A673 (cell line): Measurements from ENCODE around the gene PCIF1. TPM values are rescaled to one million over a fixed set of nuclear protein-coding genes. Genes with fewer than 3 reads are reported as not detected.

Experiments used
- BruUV-seq: library from RNA; stranded (reverse); fragments of 400-500 nt; replicated peaks from 2 replicates; lab custom pipeline; 2021; lab: Mats Ljungman, UMichigan
- CTCF ChIA-PET: fragments of 300-600 bp; sonication (Branson Sonifier 250); formaldehyde crosslinking; loops from one replicate; lab custom pipeline; 2022; ENCODE audit warnings: antibody characterized with exemption; lab: Charles Lee
- POLR2A ChIA-PET: fragments of 300-600 bp; sonication (Branson Sonifier 250); formaldehyde crosslinking; loops from one replicate; lab custom pipeline; 2022; ENCODE audit warnings: antibody characterized with exemption; ENCODE audit not compliant: low non-redundant PET; lab: Charles Lee
- DNase-seq: peaks from one replicate; pipeline ENCODE4 v3.0.0-alpha.2; 2015; ENCODE audit warnings: low spot score
- H3K27ac ChIP-seq: fragments of 200-600 bp; sonication (generic); 2 replicates; pipeline ENCODE4 v1.5.1; 2016; ENCODE audit warnings: mixed run types, low read depth, mild to moderate bottlenecking, mixed read lengths, antibody characterized with exemption, low read length; ENCODE audit not compliant: poor library complexity, severe bottlenecking
- H3K27me3 ChIP-seq: fragments of 200-600 bp; sonication (generic); replicated peaks from 2 replicates; pipeline ENCODE4 v1.6.1; 2017; ENCODE audit warnings: mixed run types, low read depth, mild to moderate bottlenecking, mixed read lengths, antibody characterized with exemption, low read length; ENCODE audit not compliant: insufficient read depth, poor library complexity
- H3K36me3 ChIP-seq: fragments of 200-600 bp; sonication (generic); 2 replicates; pipeline ENCODE4 v1.6.1; 2016; ENCODE audit warnings: mixed run types, mild to moderate bottlenecking, mixed read lengths, antibody characterized with exemption, low read length; ENCODE audit not compliant: insufficient read depth, poor library complexity, severe bottlenecking
- H3K4me1 ChIP-seq: fragments of 200-600 bp; sonication (generic); 2 replicates; pipeline ENCODE4 v1.6.1; 2017; ENCODE audit warnings: mixed run types, mild to moderate bottlenecking, mixed read lengths, antibody characterized with exemption, low read length; ENCODE audit not compliant: insufficient read depth, poor library complexity, severe bottlenecking
- H3K4me3 ChIP-seq: fragments of 200-600 bp; sonication (generic); 2 replicates; pipeline ENCODE4 v1.5.1; 2016; ENCODE audit warnings: low read depth, mixed run types, mild to moderate bottlenecking, mixed read lengths, low read length; ENCODE audit not compliant: poor library complexity, severe bottlenecking
- H3K9me3 ChIP-seq: fragments of 200-600 bp; sonication (generic); 2 replicates; pipeline ENCODE4 v1.6.1; 2016; ENCODE audit warnings: mixed run types, low read depth, mild to moderate bottlenecking, mixed read lengths, antibody characterized with exemption, low read length; ENCODE audit not compliant: poor library complexity, severe bottlenecking
- EZH2 ChIP-seq: fragments of 200-600 bp; sonication (generic); IDR thresholded peaks from 2 replicates; pipeline ENCODE4 v1.6.1; 2017; ENCODE audit warnings: borderline replicate concordance, low read depth, mild to moderate bottlenecking, mixed read lengths, antibody characterized with exemption, low read length; ENCODE audit not compliant: poor library complexity, severe bottlenecking
- intact Hi-C: fragments of 100-400 bp; cut with micrococcal nuclease; formaldehyde crosslinking; loops from one replicate; pipeline ENCODE4 v1.10.0; 2022; ENCODE audit not compliant: unreplicated experiment
- total RNA-seq: library from RNA; stranded (reverse); gene quantifications from 2 replicates; pipeline ENCODE4 v1.2.3, GENCODE V29; 2021
- TF ChIP-seq, protein P1 (sequence below): fragments of 300-800, 200-600 bp; sonication (generic); conservative IDR thresholded peaks from 2 replicates; pipeline ENCODE4 v1.5.1; 2017; ENCODE audit warnings: low read depth, mild to moderate bottlenecking, antibody characterized with exemption, low read length, moderate library complexity, mixed read lengths

The PCIF1 gene
- total RNA-seq, 1 experiment from 2014 or later = 47.5 TPM

- CTCF ChIA-PET = interaction anchor here (1.1 kb wide), 1 partner anchor 22 kb away, joined by 3 read pairs; no protein-coding TSS in a partner anchor
- POLR2A ChIA-PET = no interaction called here
- H3K36me3 ChIP-seq = peaks cover 95% of the 10 kb centered on the region
- H3K27ac ChIP-seq = no peak overlapping the region
- no peak for DNase-seq
- no peaks in the 10 kb centered on the region for H3K27me3 ChIP-seq
- no peaks in the 10 kb centered on the region for H3K4me1 ChIP-seq
- no peaks in the 10 kb centered on the region for H3K9me3 ChIP-seq
- no TSS peak for BruUV-seq
- intact Hi-C loops = no loop called here
- TF ChIP-seq, protein P1, sequence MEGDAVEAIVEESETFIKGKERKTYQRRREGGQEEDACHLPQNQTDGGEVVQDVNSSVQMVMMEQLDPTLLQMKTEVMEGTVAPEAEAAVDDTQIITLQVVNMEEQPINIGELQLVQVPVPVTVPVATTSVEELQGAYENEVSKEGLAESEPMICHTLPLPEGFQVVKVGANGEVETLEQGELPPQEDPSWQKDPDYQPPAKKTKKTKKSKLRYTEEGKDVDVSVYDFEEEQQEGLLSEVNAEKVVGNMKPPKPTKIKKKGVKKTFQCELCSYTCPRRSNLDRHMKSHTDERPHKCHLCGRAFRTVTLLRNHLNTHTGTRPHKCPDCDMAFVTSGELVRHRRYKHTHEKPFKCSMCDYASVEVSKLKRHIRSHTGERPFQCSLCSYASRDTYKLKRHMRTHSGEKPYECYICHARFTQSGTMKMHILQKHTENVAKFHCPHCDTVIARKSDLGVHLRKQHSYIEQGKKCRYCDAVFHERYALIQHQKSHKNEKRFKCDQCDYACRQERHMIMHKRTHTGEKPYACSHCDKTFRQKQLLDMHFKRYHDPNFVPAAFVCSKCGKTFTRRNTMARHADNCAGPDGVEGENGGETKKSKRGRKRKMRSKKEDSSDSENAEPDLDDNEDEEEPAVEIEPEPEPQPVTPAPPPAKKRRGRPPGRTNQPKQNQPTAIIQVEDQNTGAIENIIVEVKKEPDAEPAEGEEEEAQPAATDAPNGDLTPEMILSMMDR = no peak
- TF ChIP-seq EZH2 = no peak
- no peak overlapping the region for H3K4me3 ChIP-seq
Measured at GRCh38 chr20:45948261-45948733, 13.8 kb downstream of the PCIF1 start.

DNA sequence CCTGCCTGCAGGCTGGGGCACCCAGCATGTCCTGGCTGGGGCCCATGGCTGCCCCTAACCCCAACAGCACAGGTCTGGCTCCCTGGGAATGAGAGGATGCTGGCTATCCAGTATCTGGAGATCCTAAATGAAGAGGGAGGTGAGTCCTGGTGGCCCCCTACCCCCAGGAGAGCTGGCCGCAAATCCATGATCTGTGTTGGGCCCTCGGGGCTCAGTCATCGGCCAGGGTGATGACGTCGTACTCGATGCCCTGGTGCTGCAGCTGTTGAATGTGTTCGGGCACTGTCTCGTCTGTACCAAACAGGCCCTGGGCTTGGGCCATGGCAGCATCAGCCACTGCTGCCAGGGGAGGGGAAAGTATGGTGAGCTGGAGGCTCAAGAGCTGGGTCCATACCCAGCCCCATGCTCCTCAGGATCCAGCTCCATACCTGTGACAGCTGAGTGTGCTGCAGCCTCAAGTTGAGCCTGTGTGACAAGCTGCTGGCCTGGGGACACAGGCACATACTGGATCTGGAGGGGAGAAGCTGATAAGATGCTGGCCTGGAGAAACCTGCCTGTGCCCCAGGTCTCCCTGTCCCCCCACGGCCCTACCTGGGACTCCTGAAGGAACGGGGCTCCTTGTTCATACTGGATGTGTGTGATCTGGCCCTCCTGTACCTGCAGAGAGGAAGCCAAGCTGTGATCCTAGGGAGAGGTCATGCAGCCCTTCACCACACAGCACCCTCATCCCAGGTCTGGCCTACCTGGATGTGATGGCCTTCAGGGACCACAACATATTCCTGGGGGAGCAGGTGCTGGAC, 14.5 kb downstream of the PCIF1 start:
- CTCF ChIA-PET = no interaction called here
- no peaks in the 10 kb centered on the region for H3K27me3 ChIP-seq
- peaks cover 92% of the 10 kb centered on the region for H3K36me3 ChIP-seq
- no peaks in the 10 kb centered on the region for H3K4me1 ChIP-seq
- H3K4me3 ChIP-seq = no peak overlapping the region
- H3K9me3 ChIP-seq = no peaks in the 10 kb centered on the region
- BruUV-seq = no TSS peak
- TF ChIP-seq, protein P1 = no peak
- no peak for TF ChIP-seq EZH2
- intact Hi-C loops = no loop called here
- H3K27ac ChIP-seq = no peak overlapping the region
- no peak for DNase-seq
- POLR2A ChIA-PET = interaction anchor here (0.6 kb wide), 1 partner anchor 19 kb away, joined by 3 read pairs; no protein-coding TSS in a partner anchor

DNA sequence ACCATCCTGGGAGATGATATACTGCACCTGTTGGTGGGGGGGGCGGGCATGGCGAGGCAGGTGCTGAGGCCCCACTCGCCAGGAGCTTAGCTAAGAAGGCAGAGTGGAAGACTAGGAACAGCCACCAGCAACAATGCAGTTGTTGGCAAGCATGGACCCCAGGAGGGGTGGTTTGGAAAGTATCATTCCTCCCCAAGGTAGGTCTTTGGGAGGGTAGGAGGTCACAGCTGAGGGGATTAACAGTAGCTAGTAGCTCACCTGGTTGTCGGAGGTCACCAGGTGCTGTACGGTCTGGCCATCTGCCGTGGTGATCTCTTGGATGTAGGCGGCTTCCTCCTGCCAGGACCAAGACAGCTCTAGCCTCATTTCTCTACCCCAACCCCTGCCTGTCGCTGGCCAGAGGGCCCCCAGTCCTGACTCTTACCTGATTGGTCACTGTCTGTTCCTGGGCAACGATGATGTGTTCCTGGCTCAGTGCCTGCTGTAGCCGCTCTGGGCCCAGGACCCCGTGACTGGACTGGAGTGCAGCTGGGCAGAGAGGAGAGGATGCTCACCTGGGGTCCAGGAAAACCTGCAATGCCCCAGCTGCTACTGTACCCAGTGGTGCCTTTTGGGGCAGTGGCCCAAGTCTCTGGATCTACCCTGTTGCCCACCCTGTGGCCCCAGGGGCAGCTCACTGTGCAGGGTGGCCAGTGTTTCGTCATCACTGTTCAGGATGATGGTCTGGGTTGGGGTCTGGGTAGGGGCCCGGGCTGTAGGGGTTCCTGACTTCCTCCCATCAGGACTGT, 15.3 kb downstream of the PCIF1 start:
- no peak overlapping the region for H3K27ac ChIP-seq
- H3K4me3 ChIP-seq = no peak overlapping the region
- CTCF ChIA-PET = no interaction called here
- H3K36me3 ChIP-seq = peaks cover 85% of the 10 kb centered on the region
- DNase-seq = no peak
- intact Hi-C loops = no loop called here
- POLR2A ChIA-PET = interaction anchor here (0.6 kb wide), 1 partner anchor 20 kb away, joined by 3 read pairs; no protein-coding TSS in a partner anchor
- no peaks in the 10 kb centered on the region for H3K27me3 ChIP-seq
- H3K4me1 ChIP-seq = no peaks in the 10 kb centered on the region
- TF ChIP-seq, protein P1 = no peak
- TF ChIP-seq EZH2 = no peak
- BruUV-seq = no TSS peak
- H3K9me3 ChIP-seq = no peaks in the 10 kb centered on the region
